Prostate gland (tissue), 2 donors: ENCODE results near the gene WDR49.

Source experiments
- POLR2A ChIP-seq: fragments of 450-650 bp; IDR thresholded peaks from one replicate; pipeline ENCODE4 v1.6.1; 2016; ENCODE audit warnings: antibody characterized with exemption, mild to moderate bottlenecking
- TF ChIP-seq, protein P1 (sequence below), 4 experiments: fragments of 200-600 bp in 2 of 4; fragments of 450-650 bp in 2 of 4; sonication (generic) in 2 of 4; IDR thresholded peaks; 1 replicate in 3 of 4; 2 replicates in 1 of 4; pipeline ENCODE4 v1.5.1; 2016 to 2019; ENCODE audit warnings: antibody characterized with exemption in 4 of 4, mild to moderate bottlenecking in 2 of 4, moderate library complexity in 2 of 4

DNA sequence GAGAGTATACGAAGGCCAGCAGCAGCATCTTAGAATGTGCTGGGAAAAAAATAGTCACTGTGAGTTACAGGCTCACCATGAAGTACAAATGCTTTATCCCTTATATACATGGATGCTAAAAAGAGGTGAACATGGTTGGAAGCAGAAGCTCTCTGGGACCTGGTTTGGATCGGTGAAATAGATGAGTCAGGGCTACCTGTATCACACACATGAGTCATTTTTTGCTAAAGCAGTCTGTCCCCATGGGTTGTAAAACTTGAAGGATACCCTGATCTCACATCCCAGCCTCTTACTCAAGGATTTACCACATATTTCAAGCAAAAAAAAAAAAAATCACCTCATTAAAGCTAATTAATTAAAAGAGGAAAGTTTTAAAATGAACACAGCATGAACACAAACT is 173.0 kb downstream of the WDR49 start:
- TF ChIP-seq, protein P1, sequence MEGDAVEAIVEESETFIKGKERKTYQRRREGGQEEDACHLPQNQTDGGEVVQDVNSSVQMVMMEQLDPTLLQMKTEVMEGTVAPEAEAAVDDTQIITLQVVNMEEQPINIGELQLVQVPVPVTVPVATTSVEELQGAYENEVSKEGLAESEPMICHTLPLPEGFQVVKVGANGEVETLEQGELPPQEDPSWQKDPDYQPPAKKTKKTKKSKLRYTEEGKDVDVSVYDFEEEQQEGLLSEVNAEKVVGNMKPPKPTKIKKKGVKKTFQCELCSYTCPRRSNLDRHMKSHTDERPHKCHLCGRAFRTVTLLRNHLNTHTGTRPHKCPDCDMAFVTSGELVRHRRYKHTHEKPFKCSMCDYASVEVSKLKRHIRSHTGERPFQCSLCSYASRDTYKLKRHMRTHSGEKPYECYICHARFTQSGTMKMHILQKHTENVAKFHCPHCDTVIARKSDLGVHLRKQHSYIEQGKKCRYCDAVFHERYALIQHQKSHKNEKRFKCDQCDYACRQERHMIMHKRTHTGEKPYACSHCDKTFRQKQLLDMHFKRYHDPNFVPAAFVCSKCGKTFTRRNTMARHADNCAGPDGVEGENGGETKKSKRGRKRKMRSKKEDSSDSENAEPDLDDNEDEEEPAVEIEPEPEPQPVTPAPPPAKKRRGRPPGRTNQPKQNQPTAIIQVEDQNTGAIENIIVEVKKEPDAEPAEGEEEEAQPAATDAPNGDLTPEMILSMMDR (IDR thresholded peaks at IDR 0.05): no peak
- TF ChIP-seq POLR2A: no peak
